ENCODE data around the gene RASIP1.
"Not testable (repeated sequence)": the region's sequence is repeated elsewhere in the genome, so short reads cannot be mapped to it uniquely, and the experiment has no call there.

RASIP1 gene

DNA sequence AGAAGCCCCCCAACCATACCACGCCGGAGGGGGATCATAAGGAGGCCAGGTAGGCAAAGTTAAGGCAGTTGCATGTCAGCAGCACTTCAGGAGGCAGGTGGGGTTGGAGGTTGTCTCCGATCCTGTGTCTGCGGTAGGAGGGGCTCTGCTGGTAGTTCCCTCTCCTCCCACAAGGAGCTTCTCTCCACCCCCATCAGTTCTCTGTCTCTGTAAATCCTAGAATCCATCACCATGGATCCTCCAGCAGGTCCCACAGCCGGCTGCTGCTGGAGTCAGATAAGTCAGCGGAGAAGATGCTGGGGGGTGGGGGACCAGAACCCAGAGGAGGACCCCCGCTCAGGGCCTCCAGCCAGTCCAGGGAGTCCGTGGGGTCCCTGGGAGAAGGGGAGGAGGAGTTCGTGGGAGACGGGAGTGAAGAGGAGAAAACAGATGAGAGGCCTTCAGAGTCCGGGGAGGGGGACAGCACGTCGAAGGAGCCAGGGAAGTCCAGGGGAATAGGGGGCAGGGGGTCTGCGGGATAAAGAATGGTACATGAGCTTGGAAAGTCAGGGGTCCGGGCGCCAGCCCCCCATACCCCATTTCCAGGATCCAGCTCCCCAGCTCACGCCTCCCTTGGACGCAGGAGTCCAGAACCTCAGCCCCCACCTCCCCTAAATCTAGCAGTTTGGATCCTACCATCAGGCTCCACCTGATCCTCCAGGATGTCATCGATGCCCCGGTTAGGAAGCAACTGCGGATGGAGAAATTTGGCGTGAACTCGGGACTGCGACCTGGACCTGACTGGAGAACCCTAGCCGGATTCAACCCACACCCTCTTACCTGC is 27.2 kb downstream of the RASIP1 start:
- DNase-seq (ENCODE audit: insufficient read length, low spot score) (no peak), FAIRE-seq (no peak)

DNA sequence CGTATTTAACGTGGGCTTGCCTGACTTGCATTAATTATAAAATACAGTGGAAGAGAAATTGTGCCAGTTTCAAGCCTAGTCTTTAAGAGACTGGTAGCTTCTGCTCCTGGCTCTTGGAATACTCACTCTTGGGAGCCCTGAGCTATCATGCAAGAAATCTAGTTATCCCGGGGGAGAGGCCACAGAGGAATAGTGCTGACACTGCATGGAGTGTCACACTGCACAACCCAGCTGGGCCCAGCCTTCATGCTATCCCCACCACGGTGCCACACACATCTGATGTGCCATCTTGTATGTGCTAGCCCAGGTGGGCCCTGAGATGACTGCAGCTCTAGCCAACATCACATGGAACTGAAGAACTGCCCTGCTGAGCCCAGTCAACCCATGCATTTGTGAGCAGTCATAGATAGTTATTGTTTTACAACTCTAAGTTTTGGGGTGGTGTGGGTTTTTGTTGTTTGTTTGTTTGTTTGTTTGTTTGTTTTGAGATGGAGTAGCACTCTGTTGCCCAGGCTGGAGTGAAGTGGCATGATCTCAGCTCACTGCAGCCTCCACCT is 29.2 kb downstream of the RASIP1 start:
- FAIRE-seq: no peak
- no peak for DNase-seq (ENCODE audit: insufficient read length, low spot score)

GRCh38 chr19:48708471-48708870 is 31.9 kb downstream of the RASIP1 start:
- FAIRE-seq: no peak

DNA sequence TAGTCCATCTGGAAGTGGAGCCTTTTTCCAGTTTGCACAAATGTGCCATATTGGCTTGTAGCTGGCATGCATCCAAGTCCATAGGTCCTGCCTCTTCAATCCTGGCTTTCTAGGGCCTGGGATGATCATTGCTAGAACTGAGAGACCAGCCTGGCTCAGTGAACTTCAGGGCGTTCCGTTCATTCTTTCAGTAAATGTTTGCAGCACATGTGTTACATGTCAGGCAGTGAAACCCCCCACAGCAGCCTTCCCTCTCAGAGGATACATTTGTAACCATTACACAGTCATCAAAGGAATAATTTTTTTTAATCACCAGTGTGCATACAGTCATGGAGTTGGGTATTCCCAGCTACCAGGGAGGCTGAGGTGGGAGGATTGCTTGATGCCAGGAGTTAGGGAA is 35.0 kb downstream of the RASIP1 start:
- DNase-seq (ENCODE audit: insufficient read length, low spot score) (no peak), FAIRE-seq (no peak)

More at GRCh38 chr19:48708471-48708870, 31.9 kb downstream of the RASIP1 start:
- no peak for DNase-seq (ENCODE audit: insufficient read length, low spot score)

DNA sequence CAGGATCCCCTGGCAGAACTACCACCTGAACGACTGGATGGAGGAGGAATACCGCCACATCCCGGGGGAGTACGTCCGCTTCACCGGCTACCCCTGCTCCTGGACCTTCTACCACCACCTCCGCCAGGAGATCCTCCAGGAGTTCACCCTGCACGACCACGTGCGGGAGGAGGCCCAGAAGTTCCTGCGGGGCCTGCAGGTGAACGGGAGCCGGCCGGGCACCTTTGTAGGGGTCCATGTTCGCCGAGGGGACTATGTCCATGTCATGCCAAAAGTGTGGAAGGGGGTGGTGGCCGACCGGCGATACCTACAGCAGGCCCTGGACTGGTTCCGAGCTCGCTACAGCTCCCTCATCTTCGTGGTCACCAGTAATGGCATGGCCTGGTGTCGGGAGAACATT is 37.1 kb downstream of the RASIP1 start:
- DNase-seq (ENCODE audit: insufficient read length, low spot score): no peak
- no peak for FAIRE-seq

- no peak for DNase-seq (ENCODE audit: insufficient read length, low spot score)
- FAIRE-seq: no peak
These were observed 37.7 kb downstream of the RASIP1 start for GRCh38 chr19:48702701-48703100.

GRCh38 chr19:48698046-48698445 is 42.4 kb downstream of the RASIP1 start:
- DNase-seq (ENCODE audit: insufficient read length, low spot score) (no peak), FAIRE-seq (no peak)

GRCh38 chr19:48696353-48697010 is 43.9 kb downstream of the RASIP1 start:
- DNase-seq (ENCODE audit: insufficient read length, low spot score) (no peak), FAIRE-seq (no peak)

DNA sequence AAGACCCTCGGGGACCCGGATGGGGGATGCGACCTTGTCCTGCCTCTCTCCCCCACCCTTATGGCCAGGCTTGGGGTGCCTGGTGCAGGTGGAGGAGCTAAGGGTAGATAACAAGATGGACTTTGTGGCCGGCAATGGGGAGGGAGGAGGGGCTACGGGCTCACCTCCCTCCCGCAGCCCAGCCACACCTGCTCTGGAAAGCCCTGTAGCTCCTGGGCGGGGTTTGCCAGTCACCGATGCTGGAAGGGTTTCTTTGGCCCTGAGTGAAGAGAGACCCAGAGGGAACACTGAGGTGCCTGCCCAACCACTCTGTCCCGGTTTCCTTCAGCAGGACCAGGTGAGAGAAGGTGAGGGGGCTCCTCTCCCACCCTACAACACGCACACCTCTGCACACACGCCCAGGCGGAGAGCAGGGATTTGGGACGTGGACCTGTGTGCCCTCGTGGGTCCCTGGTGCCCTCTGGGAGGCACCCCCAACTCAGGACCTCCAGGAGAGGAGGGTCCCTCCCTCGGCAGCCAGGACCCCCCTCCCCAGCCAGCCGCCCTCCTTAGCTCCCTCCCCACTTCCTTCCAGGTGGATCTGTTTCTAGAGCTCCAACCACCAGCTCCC is 44.6 kb downstream of the RASIP1 start, which contains the start of gene FUT2:
FUT2 (plus strand) TSS at position 229 of the 610 bp plus-strand sequence. CDS start 6,986 bp downstream, outside the sequence.
- DNase-seq (ENCODE audit: insufficient read length, low spot score) (no peak), FAIRE-seq (no peak)

DNA sequence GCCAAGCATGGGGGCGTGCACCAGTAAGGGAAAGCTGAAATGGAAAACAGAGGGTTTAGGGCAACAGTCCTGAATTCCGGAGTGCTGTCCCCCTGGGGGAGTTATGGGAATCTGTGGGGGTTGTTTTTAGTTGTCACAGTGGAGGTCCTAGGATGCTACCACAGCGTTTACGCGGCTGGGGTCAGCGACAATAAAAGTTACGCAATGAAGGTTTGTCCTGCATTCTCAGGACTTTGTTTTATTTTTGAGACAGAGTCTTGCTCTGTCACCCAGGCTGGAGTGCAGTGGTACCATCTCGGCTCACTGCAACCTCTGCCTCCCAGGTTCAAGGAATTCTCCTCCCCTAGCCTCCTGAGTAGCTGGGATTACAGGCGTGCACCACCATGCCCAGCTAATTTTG is 46.8 kb downstream of the RASIP1 start:
- not testable (repeated sequence) for DNase-seq (ENCODE audit: insufficient read length, low spot score); FAIRE-seq

- no peak for FAIRE-seq
- no peak for DNase-seq (ENCODE audit: insufficient read length, low spot score)
These were observed 51.0 kb downstream of the RASIP1 start for GRCh38 chr19:48689449-48689848.

DNA sequence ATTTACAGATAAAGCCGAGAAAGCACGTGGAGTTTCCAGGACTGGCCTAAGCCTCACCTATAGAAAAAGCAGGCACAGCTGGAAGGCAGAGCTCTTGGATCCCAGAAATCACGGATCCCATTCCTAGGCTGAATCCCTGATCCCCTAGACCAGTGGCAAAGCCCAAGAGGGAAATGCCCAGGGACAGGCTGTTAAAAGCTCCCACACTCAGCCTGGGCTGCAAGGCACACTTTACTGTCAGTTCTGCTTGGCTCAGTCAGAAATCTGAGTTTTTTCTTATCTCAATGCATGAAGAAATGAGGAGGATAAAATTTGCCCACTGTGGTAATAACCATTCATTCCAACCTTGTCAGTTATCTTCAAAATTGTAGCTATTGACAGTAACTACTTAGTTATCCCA is 52.6 kb downstream of the RASIP1 start:
- no peak for DNase-seq (ENCODE audit: insufficient read length, low spot score)
- FAIRE-seq: no peak

- DNase-seq (ENCODE audit: insufficient read length, low spot score); FAIRE-seq: not testable (repeated sequence)
These were observed 53.8 kb downstream of the RASIP1 start for GRCh38 chr19:48686637-48687036.

GRCh38 chr19:48686088-48686487 is 54.3 kb downstream of the RASIP1 start:
- DNase-seq (ENCODE audit: insufficient read length, low spot score) (no peak), FAIRE-seq (no peak)

- no peak for FAIRE-seq
These were observed 54.8 kb downstream of the RASIP1 start for GRCh38 chr19:48685583-48685982.

DNA sequence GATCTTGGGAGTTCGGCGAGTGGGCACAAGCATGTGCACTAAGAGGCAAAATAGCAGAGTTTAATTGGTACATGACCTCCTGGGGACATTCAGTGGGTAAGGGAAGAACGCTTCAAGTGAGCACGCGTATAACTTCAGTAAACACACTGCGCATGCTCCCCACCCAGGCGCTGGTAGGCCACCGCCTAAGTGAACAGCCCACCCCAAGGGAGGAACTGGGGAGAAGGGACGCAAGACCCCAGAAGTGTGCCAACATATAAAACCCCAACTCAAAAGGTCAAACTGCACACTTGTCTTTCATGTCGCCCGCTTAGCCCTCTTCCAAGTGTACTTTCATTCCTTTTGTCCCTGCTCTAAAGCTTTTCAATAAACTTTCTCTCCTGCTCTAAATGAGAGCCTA is 57.1 kb downstream of the RASIP1 start:
- FAIRE-seq: no peak
- DNase-seq (ENCODE audit: insufficient read length, low spot score): no peak

More at GRCh38 chr19:48685583-48685982, 54.8 kb downstream of the RASIP1 start:
- no peak for DNase-seq (ENCODE audit: insufficient read length, low spot score)

DNA sequence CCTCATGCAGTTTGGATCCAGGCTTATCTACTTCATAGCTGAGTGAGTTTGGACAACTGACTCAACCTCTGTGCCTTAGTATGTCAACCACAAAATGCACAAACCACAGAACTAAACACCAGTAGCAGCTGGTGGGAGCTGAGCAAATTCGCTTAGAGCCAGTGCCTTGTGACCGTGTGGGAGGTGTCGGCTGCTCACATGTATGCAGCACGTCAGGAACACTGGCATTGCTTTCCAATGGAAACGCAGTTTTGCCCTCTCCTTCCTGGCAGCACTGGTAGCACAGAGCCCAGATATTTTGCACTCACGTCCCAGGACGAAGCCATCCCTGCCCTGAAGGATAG is 59.3 kb downstream of the RASIP1 start:
- DNase-seq (ENCODE audit: insufficient read length, low spot score): no peak
- no peak for FAIRE-seq

DNA sequence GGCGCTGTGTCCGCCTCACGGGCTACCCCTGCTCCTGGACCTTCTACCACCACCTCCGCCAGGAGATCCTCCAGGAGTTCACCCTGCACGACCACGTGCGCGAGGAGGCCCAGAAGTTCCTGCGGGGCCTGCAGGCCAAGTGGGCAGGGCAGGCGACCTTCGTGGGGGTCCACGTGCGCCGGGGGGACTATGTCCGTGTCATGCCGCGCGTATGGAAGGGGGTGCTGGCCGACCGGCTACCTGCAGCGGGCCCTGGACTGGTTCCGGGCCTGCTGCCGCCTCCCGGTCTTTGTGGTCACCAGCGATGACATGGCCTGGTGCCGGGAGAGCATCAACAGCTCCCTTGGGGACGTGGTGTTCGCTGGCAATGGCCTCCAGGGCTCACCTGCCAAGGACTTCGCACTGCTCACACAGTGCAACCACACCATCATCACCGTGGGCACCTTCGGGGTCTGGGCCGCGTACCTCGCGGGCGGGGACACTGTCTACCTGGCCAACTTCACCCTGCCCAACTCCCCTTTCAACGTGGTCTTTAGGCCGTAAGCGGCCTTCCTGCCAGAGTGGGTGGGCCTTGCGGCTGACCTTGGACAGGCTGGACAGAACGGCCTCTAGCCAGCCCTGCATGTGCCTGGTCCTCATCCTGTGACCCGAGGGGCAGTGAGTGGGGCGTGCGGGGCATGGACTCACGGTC is 59.8 kb downstream of the RASIP1 start:
- DNase-seq (ENCODE audit: insufficient read length, low spot score): no peak
- no peak for FAIRE-seq

DNA sequence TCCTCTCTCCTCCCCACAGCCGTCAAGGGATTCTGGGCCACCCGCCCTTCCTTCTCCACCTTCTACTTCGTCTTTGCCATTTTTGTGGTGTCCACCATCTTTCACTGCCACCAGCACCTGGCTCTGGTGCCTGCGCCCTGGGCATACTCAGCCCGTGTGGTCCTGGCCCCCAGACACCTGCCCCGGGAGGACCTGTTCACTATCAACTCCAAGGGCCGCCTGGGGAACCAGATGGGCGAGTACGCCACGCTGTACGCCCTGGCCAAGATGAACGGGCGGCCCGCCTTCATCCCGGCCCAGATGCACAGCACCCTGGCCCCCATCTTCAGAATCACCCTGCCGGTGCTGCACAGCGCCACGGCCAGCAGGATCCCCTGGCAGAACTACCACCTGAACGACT is 60.4 kb downstream of the RASIP1 start:
- FAIRE-seq; DNase-seq (ENCODE audit: insufficient read length, low spot score): not testable (repeated sequence)

DNA sequence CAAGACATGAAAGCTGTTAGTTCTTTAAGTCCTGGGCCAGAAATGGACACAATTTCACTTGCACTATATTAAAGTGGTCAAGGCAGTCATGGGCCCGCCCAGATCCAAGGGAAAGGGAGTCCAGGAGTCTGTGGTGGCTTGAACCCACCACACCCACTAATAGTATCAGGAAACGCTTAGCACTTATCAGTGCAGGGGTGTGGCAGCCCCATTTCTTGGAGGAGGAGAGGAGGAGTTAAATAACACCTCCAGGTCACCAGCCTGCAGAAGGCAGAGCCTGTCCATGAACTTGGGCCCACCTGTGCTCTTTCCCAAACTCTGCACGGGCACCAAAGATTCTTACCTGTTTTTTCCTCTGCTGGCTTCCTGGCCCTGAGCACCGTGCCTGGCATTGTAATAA is 62.2 kb downstream of the RASIP1 start:
- FAIRE-seq (no peak), DNase-seq (ENCODE audit: insufficient read length, low spot score) (no peak)

- no peak for FAIRE-seq
- DNase-seq (ENCODE audit: insufficient read length, low spot score): no peak
These were observed 63.5 kb downstream of the RASIP1 start for GRCh38 chr19:48676887-48677286.
